IPS DF 19.7 (cell line): Measurements from ENCODE around the gene KRTAP4-6.
"Not testable (repeated sequence)": the region's sequence is repeated elsewhere in the genome, so short reads cannot be mapped to it uniquely, and the experiment has no call there.

ENCODE experiments used
- DNase-seq: peaks from one replicate; pipeline ENCODE4 v3.0.0-alpha.2; 2013; ENCODE audit warnings: low read depth, low spot score

Gene KRTAP4-6

GRCh38 chr17:41107941-41108450 is 32.3 kb downstream of the KRTAP4-6 start:
- DNase-seq = no peak

DNA sequence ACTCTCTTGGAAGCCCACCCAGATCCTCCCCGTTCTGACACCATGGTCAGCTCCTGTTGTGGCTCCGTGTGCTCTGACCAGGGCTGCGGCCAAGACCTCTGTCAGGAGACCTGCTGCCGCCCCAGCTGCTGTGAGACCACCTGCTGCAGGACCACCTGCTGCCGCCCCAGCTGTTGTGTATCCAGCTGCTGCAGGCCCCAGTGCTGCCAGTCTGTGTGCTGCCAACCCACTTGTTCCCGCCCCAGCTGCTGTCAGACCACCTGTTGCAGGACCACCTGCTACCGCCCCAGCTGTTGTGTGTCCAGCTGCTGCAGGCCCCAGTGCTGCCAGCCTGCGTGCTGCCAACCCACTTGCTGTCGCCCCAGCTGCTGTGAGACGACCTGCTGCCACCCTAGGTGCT is 35.0 kb downstream of the KRTAP4-6 start, which contains the start of gene KRTAP4-9:
KRTAP4-9 (plus strand) TSS at position 43 of the 400 bp plus-strand sequence; CDS start at position 43, 0 bp downstream.
- not testable (repeated sequence) for DNase-seq

- not testable (repeated sequence) for DNase-seq
These were observed 35.8 kb downstream of the KRTAP4-6 start for GRCh38 chr17:41104386-41105038.

DNA sequence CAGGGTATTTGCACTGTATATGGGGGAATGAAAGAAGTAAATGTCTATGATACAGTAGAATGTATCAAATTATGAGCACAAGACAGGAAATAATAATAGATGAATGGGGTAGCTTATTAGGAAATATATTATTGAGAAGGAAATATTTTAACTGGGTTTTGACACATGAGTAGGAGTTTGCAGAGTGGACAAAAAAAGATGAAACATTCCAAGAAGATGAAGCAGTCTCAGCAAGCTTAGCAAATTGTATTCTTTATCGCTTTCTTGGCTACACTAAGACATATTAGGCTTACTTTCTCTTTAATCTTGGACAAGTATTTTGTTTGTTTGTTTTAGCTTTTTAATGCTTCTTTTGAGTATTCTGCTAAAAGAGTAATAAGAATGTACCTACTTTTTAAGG is 36.4 kb downstream of the KRTAP4-6 start:
- DNase-seq = no peak

DNA sequence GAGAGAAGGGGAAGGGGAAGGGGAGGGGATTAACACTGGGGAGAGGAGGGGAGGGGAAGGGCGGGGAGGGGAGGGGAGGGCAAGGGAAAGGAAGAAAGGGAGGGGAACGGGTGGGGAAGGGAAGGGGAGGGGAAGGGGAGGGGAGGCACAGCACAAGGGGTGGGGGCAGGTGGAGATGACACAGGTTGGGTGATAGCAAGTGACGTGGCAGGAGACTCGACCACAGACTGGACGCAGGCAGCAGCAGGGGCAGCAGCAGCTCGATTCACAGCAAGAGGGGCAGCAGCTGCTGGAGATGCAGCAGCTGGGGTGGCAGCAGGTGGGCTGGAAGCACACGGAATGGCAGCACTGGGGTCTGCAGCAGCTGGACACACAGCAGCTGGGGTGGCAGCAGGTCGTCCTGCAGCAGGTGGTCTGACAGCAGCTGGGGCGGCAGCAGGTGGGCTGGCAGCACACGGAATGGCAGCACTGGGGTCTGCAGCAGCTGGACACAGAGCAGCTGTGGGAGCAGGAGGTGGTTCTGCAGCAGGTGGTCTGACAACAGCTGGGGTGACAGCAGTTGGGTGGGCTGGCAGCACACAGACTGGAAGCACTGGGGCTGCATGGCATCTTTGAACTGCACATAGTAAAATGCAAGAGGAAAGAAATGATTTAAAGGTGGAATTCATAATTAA is 38.6 kb downstream of the KRTAP4-6 start, which contains the start of gene KRTAP4-16:
KRTAP4-16 (minus strand) TSS at position 624 of the 674 bp plus-strand sequence; CDS start at position 624, 0 bp downstream.
- DNase-seq = no peak

GRCh38 chr17:41099682-41100480 is 40.5 kb downstream of the KRTAP4-6 start:
- not testable (repeated sequence) for DNase-seq

GRCh38 chr17:41098481-41098880 is 41.9 kb downstream of the KRTAP4-6 start:
- no peak for DNase-seq

DNA sequence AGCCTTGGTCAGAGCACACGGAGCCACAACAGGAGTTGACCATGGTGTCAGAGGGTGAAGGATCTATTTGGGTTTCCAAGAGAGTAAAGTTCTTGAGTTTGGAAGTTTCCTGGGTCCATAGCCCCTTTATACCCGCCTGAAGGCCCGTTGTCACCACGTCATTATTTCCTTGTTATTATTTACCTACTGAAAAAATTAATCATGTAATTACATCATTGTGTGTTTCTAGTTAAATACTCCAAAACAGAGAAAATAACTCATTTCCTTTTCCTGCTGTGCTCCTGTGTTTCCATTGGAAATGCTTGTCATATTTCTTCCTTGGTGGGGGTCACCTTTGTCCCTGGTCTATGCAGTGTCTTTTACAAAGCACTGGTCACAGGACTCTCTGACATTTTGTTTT is 42.3 kb downstream of the KRTAP4-6 start, which contains the start of gene KRTAP4-8:
KRTAP4-8 (minus strand) TSS at position 101 of the 400 bp plus-strand sequence; CDS start at position 43, 58 bp downstream.
- no peak for DNase-seq

DNA sequence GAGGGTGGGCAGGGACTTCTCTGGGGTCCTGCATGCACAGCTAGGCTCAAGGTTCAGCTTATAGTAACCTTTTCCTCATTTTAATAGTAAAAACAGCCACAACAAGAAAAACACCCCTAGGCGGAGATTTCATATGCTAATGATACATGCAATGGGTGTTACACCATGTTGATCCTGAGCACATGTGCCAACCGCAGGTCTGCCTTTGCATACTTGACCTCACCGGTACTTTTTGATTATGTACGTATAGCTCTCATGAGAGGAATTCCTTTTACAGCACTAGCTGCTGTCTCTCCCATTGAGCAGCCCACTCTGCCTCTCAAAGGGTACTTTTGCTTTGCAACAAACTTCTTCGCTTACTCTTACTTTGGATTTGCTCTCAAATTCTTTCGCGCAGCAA is 44.3 kb downstream of the KRTAP4-6 start:
- DNase-seq = no peak
